Hepatocyte (in vitro differentiated cells): ENCODE data around the gene CES5A. TPM values are rescaled to one million over a fixed set of nuclear protein-coding genes. Genes with fewer than 3 reads are reported as not detected.

Source experiments
- DNase-seq: peaks from one replicate; pipeline ENCODE4 v3.0.0-alpha.2; 2016; ENCODE audit warnings: low spot score
- H2AFZ ChIP-seq: fragments of 200-600 bp; sonication (generic); 2 replicates; pipeline ENCODE4 v1.6.0; 2016; ENCODE audit warnings: antibody characterized with exemption, mild to moderate bottlenecking
- H3K27ac ChIP-seq: fragments of 200-600 bp; sonication (generic); 2 replicates; pipeline ENCODE4 v1.5.1; 2016; ENCODE audit warnings: mild to moderate bottlenecking
- H3K27me3 ChIP-seq: fragments of 200-600 bp; sonication (generic); 2 replicates; pipeline ENCODE4 v1.6.1; 2016
- H3K36me3 ChIP-seq: fragments of 200-600 bp; sonication (generic); replicated peaks from 2 replicates; pipeline ENCODE4 v1.5.1; 2016; ENCODE audit warnings: low read depth; ENCODE audit not compliant: insufficient read depth
- H3K4me1 ChIP-seq: fragments of 200-600 bp; sonication (generic); 2 replicates; pipeline ENCODE4 v1.5.1; 2016; ENCODE audit warnings: mild to moderate bottlenecking, moderate library complexity; ENCODE audit not compliant: insufficient read depth
- H3K4me2 ChIP-seq: fragments of 200-600 bp; sonication (generic); 2 replicates; pipeline ENCODE4 v1.6.0; 2016
- H3K4me3 ChIP-seq: fragments of 200-600 bp; sonication (generic); 2 replicates; pipeline ENCODE4 v1.5.1; 2016; ENCODE audit warnings: mild to moderate bottlenecking
- H3K79me2 ChIP-seq: fragments of 200-600 bp; sonication (generic); 2 replicates; pipeline ENCODE4 v1.6.0; 2017; ENCODE audit warnings: mild to moderate bottlenecking
- H3K9me2 ChIP-seq: fragments of 200-600 bp; sonication (generic); replicated peaks from 2 replicates; pipeline ENCODE4 v1.6.0; 2017; ENCODE audit warnings: mild to moderate bottlenecking; ENCODE audit not compliant: insufficient read depth
- H3K9me3 ChIP-seq: fragments of 200-600 bp; sonication (generic); 2 replicates; pipeline ENCODE4 v1.5.1; 2016; ENCODE audit warnings: low read depth, mild to moderate bottlenecking
- H4K20me1 ChIP-seq: fragments of 200-600 bp; sonication (generic); 2 replicates; pipeline ENCODE4 v1.6.0; 2016; ENCODE audit warnings: mild to moderate bottlenecking; ENCODE audit not compliant: insufficient read depth, poor library complexity, severe bottlenecking
- EZH2 ChIP-seq: fragments of 200-600 bp; sonication (generic); IDR thresholded peaks from 2 replicates; pipeline ENCODE4 v1.6.1; 2016; ENCODE audit warnings: antibody characterized with exemption, mild to moderate bottlenecking, borderline replicate concordance
- EZH2phosphoT487 ChIP-seq: fragments of 200-600 bp; sonication (generic); IDR thresholded peaks from one replicate; pipeline ENCODE4 v1.6.1; 2018; ENCODE audit warnings: antibody characterized with exemption, mild to moderate bottlenecking, low read depth, moderate library complexity; ENCODE audit not compliant: unreplicated experiment, severe bottlenecking
- WGBS: methylation state at CpG from one replicate; pipeline ENCODE4 v1.1.6; 2016; ENCODE audit warnings: low lambda C conversion rate; ENCODE audit errors: missing lambda C conversion rate; 5-methylcytosine and 5-hydroxymethylcytosine counted together
- polyA plus RNA-seq: library from polyadenylated mRNA; unstranded; fragments of >200 nt; fragmentation: Nextera tagmentation; extraction: Ambion mirVana; gene quantifications from 2 replicates; pipeline ENCODE4 v1.2.1, GENCODE V29; 2016
- total RNA-seq: library from RNA; depleted of rRNA; stranded (reverse); fragments of >200 nt; gene quantifications from 2 replicates; pipeline ENCODE4 v1.2.3, GENCODE V29; 2014
- TF ChIP-seq, protein P1 (sequence below): fragments of 200-600 bp; sonication (generic); IDR thresholded peaks from 2 replicates; pipeline ENCODE4 v1.5.1; 2016; ENCODE audit warnings: antibody characterized with exemption, mild to moderate bottlenecking; ENCODE audit not compliant: poor library complexity

The CES5A gene
- total and polyA plus RNA-seq, 2 experiments from 2014 or later, result not detected

DNA sequence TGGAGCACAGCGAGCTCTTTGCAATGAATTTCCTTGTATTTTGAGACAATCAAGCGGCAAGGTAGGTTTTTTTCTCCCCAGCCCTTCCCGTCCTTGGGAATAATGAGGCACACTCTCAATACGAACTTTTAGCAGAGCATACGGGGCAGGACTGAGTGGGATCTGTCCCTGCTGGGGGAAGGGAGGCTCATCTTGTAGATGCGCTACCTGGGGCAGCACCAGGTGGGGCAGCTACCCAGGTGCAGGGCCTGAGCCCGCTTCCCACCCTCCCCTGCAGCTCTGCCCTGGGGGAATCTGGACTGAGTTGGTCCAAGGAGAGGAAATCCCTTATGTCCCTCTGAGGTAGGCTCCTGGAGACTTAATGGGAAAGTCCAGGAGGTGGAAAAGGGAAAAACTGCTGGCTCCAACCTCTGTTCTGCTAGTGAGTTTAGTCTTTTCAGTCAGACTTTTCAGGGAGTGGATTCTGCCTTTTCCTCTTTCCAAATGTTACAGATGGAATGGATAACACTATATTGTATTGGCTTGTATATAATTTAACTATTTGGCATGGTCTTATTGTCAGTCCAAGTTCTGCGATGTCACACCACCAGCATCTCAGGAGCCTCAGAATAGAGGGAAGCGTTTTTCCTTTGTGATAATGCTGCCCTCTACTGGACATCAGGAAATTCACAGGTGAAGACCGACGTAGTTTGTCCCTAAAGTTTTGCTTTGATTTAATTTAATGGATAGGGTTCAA lies 32.6 kb downstream of the CES5A start:
- Histone ChIP-seq H3K4me1 (no peaks in the 10 kb centered on the region), H3K4me3 (no peak overlapping the region)
- 49% methylated on average over 11 of the region's 11 CpGs for WGBS

DNA sequence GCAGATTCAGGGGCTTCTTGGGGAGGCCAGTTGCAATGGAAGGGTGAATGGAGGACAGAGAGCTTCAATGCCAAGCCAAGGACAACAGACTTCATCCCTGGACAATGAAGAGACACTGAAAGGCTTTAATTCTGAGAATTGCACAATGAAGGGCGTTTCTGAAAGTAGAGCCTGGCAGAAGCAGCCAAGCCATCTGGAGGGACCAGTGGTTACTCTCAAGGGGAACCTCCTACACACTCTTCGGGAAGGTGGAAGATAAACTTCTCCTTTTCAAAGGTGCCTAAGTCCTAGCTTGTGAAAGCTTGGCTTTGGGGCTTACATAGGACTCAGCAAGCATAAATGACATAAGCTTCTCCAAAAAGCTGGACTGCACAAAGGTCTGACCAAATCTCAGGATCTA lies 36.1 kb downstream of the CES5A start:
- Histone ChIP-seq H3K9me2 (no peaks in the 10 kb centered on the region), H3K79me2 (no peaks in the 10 kb centered on the region), H2AFZ (no peak overlapping the region), H3K36me3 (no peaks in the 10 kb centered on the region), H3K4me3 (no peak overlapping the region), H3K27ac (no peak overlapping the region), H3K9me3 (no peaks in the 10 kb centered on the region), H3K4me1 (no peaks in the 10 kb centered on the region), H3K27me3 (no peaks in the 10 kb centered on the region), H3K4me2 (no peak overlapping the region), H4K20me1 (no peaks in the 10 kb centered on the region)
- 88% methylated on average over 2 of the region's 2 CpGs for WGBS
- TF ChIP-seq EZH2, result no peak
- TF ChIP-seq, protein P1, sequence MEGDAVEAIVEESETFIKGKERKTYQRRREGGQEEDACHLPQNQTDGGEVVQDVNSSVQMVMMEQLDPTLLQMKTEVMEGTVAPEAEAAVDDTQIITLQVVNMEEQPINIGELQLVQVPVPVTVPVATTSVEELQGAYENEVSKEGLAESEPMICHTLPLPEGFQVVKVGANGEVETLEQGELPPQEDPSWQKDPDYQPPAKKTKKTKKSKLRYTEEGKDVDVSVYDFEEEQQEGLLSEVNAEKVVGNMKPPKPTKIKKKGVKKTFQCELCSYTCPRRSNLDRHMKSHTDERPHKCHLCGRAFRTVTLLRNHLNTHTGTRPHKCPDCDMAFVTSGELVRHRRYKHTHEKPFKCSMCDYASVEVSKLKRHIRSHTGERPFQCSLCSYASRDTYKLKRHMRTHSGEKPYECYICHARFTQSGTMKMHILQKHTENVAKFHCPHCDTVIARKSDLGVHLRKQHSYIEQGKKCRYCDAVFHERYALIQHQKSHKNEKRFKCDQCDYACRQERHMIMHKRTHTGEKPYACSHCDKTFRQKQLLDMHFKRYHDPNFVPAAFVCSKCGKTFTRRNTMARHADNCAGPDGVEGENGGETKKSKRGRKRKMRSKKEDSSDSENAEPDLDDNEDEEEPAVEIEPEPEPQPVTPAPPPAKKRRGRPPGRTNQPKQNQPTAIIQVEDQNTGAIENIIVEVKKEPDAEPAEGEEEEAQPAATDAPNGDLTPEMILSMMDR, result no peak
- no peak for TF ChIP-seq EZH2phosphoT487
- DNase-seq, result no peak

More for the DNA sequence above, 32.6 kb downstream of the CES5A start:
- peaks cover 12% of the 10 kb centered on the region for H3K27me3 ChIP-seq
- H3K36me3 ChIP-seq, result no peaks in the 10 kb centered on the region
- H3K4me2 ChIP-seq, result no peak overlapping the region
- no peak overlapping the region for H3K27ac ChIP-seq
- no peaks in the 10 kb centered on the region for H3K9me2 ChIP-seq
- no peaks in the 10 kb centered on the region for H4K20me1 ChIP-seq
- H3K9me3 ChIP-seq, result no peaks in the 10 kb centered on the region
- TF ChIP-seq EZH2phosphoT487 (no peak), EZH2 (no peak)
- TF ChIP-seq, protein P1, result peak; percentile 85
- H2AFZ ChIP-seq, result no peak overlapping the region
- H3K79me2 ChIP-seq, result no peaks in the 10 kb centered on the region
- peak; percentile 73 for DNase-seq

- no peaks in the 10 kb centered on the region for H3K9me3 ChIP-seq
- H3K36me3 ChIP-seq, result no peaks in the 10 kb centered on the region
- no peaks in the 10 kb centered on the region for H3K4me1 ChIP-seq
- TF ChIP-seq EZH2, result no peak
- no peak for TF ChIP-seq EZH2phosphoT487
- TF ChIP-seq, protein P1, result no peak
- H3K79me2 ChIP-seq, result no peaks in the 10 kb centered on the region
- no peak overlapping the region for H2AFZ ChIP-seq
- H3K4me2 ChIP-seq, result no peak overlapping the region
- H4K20me1 ChIP-seq, result no peaks in the 10 kb centered on the region
- no peak overlapping the region for H3K4me3 ChIP-seq
- no peaks in the 10 kb centered on the region for H3K9me2 ChIP-seq
- H3K27ac ChIP-seq, result no peak overlapping the region
- 87% methylated on average over 4 of the region's 4 CpGs for whole genome bisulfite sequencing
- DNase-seq, result no peak
- no peaks in the 10 kb centered on the region for H3K27me3 ChIP-seq
Observed at GRCh38 chr16:55836158-55836611, 39.0 kb downstream of the CES5A start.
